Medulla oblongata (tissue), 1 donor: ENCODE results near the gene PGM5.
"Not testable (repeated sequence)": the region's sequence is repeated elsewhere in the genome, so short reads cannot be mapped to it uniquely, and the experiment has no call there.

Source experiments
- DNase-seq: peaks from one replicate; pipeline ENCODE4 v3.0.0-alpha.2; 2015; ENCODE audit errors: extremely low spot score

Gene PGM5

GRCh38 chr9:68377723-68378122 lies 21.3 kb downstream of the PGM5 start:
- DNase-seq: not testable (repeated sequence)

- DNase-seq: not testable (repeated sequence)
Observed at GRCh38 chr9:68383894-68384293, 27.5 kb downstream of the PGM5 start.

- not testable (repeated sequence) for DNase-seq
Observed at GRCh38 chr9:68389558-68389957, 33.1 kb downstream of the PGM5 start.

GRCh38 chr9:68390737-68391136 lies 34.3 kb downstream of the PGM5 start:
- not testable (repeated sequence) for DNase-seq

- not testable (repeated sequence) for DNase-seq
Observed at GRCh38 chr9:68396411-68397094, 40.1 kb downstream of the PGM5 start.

- DNase-seq: peak; percentile 15
Observed at GRCh38 chr9:68397095-68397423, 40.6 kb downstream of the PGM5 start.

- DNase-seq: not testable (repeated sequence)
Observed at GRCh38 chr9:68397796-68398195, 41.4 kb downstream of the PGM5 start.

GRCh38 chr9:68398324-68398723 lies 41.9 kb downstream of the PGM5 start:
- DNase-seq: not testable (repeated sequence)

- DNase-seq: not testable (repeated sequence)
Observed at GRCh38 chr9:68404421-68405185, 48.2 kb downstream of the PGM5 start.

- not testable (repeated sequence) for DNase-seq
Observed at GRCh38 chr9:68411865-68412264, 55.5 kb downstream of the PGM5 start.

GRCh38 chr9:68412754-68413153 lies 56.3 kb downstream of the PGM5 start:
- not testable (repeated sequence) for DNase-seq

- DNase-seq: not testable (repeated sequence)
Observed at GRCh38 chr9:68415065-68415464, 58.7 kb downstream of the PGM5 start.

GRCh38 chr9:68416936-68417564 lies 60.6 kb downstream of the PGM5 start:
- DNase-seq: peak; percentile 39

GRCh38 chr9:68417762-68418161 lies 61.4 kb downstream of the PGM5 start:
- no peak for DNase-seq

- no peak for DNase-seq
Observed at GRCh38 chr9:68418259-68418845, 61.9 kb downstream of the PGM5 start.

- DNase-seq: no peak
Observed at GRCh38 chr9:68419901-68420300, 63.5 kb downstream of the PGM5 start.

- DNase-seq: no peak
Observed at GRCh38 chr9:68426755-68427154, 70.3 kb downstream of the PGM5 start.

GRCh38 chr9:68427216-68427977 lies 71.0 kb downstream of the PGM5 start:
- no peak for DNase-seq

GRCh38 chr9:68428481-68428880 lies 72.1 kb downstream of the PGM5 start:
- no peak for DNase-seq

- no peak for DNase-seq
Observed at GRCh38 chr9:68429631-68430030, 73.2 kb downstream of the PGM5 start.

- no peak for DNase-seq
Observed at GRCh38 chr9:68431307-68431706, 74.9 kb downstream of the PGM5 start.
